GM19239 (cell line): ENCODE data around the gene TARS2.

Source experiments
- DNase-seq: peaks from one replicate; pipeline ENCODE4 v3.0.0; 2011; ENCODE audit warnings: low spot score; ENCODE audit not compliant: insufficient read length
- FAIRE-seq: peaks from 2 replicates; lab custom pipeline; 2011; peaks lifted over from hg19 to GRCh38; lab: Jason Lieb, UNC

Gene TARS2

GRCh38 chr1:150535511-150536287 is 48.5 kb downstream of the TARS2 start:
- no peak for DNase-seq
- no peak for FAIRE-seq

- FAIRE-seq (no peak), DNase-seq (no peak)
Observed at GRCh38 chr1:150536836-150537731, 49.9 kb downstream of the TARS2 start.

- no peak for DNase-seq
- FAIRE-seq, result no peak
Observed at GRCh38 chr1:150537732-150538684, 50.8 kb downstream of the TARS2 start.

GRCh38 chr1:150543500-150544143 is 56.4 kb downstream of the TARS2 start:
- DNase-seq, result no peak
- no peak for FAIRE-seq

- no peak for FAIRE-seq
- DNase-seq, result no peak
Observed at GRCh38 chr1:150544204-150544603, 57.0 kb downstream of the TARS2 start.

- FAIRE-seq, result no peak
Observed at GRCh38 chr1:150545486-150546032, 58.3 kb downstream of the TARS2 start.

GRCh38 chr1:150546294-150546937 is 59.2 kb downstream of the TARS2 start:
- DNase-seq, result no peak
- FAIRE-seq, result no peak

More at GRCh38 chr1:150545486-150546032, 58.3 kb downstream of the TARS2 start:
- DNase-seq, result no peak

GRCh38 chr1:150548324-150548631 is 61.1 kb downstream of the TARS2 start:
- no peak for FAIRE-seq
- DNase-seq, result no peak

GRCh38 chr1:150548632-150549495 is 61.6 kb downstream of the TARS2 start, which contains the start of gene ADAMTSL4:
Gene ADAMTSL4 (plus strand): TSS chr1:150549408. CDS start chr1:150552289, 2,881 bp downstream.
- FAIRE-seq (no peak), DNase-seq (peak; percentile 70)

GRCh38 chr1:150549496-150550221 is 62.4 kb downstream of the TARS2 start:
- no peak for FAIRE-seq
- no peak for DNase-seq

- FAIRE-seq (no peak), DNase-seq (no peak)
Observed at GRCh38 chr1:150550222-150551050, 63.2 kb downstream of the TARS2 start.

- FAIRE-seq (no peak), DNase-seq (no peak)
Observed at GRCh38 chr1:150551051-150551783, 64.0 kb downstream of the TARS2 start.

- FAIRE-seq (no peak), DNase-seq (no peak)
Observed at GRCh38 chr1:150551784-150552127, 64.5 kb downstream of the TARS2 start.

- no peak for FAIRE-seq
- DNase-seq, result no peak
Observed at GRCh38 chr1:150552128-150552910, 65.1 kb downstream of the TARS2 start.

GRCh38 chr1:150552911-150553289 is 65.7 kb downstream of the TARS2 start:
- no peak for DNase-seq
- no peak for FAIRE-seq
